Measurements from ENCODE around the gene STAM2.
"Not testable (repeated sequence)": the region's sequence is repeated elsewhere in the genome, so short reads cannot be mapped to it uniquely, and the experiment has no call there.

STAM2 gene

DNA sequence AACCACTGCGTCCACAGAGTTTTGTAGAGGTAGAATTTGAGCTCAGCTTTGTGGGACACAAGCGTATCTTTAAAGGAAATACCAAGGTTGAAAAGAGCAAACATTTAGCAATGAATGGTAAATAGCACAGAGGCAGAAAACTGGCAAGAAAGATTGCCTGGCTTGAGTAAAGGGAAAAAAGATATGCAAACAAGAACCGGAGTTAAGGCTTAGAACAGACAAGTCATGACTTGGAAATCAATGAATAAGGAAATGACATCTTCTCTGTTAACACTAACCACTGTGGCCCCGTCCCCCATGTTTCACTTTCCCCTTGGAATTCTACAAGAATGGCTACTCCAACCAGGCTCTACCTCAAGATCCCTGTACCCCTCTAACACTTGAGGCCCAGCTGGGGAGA lies 3.8 kb downstream of the STAM2 start:
- TF ChIP-seq, protein P1, sequence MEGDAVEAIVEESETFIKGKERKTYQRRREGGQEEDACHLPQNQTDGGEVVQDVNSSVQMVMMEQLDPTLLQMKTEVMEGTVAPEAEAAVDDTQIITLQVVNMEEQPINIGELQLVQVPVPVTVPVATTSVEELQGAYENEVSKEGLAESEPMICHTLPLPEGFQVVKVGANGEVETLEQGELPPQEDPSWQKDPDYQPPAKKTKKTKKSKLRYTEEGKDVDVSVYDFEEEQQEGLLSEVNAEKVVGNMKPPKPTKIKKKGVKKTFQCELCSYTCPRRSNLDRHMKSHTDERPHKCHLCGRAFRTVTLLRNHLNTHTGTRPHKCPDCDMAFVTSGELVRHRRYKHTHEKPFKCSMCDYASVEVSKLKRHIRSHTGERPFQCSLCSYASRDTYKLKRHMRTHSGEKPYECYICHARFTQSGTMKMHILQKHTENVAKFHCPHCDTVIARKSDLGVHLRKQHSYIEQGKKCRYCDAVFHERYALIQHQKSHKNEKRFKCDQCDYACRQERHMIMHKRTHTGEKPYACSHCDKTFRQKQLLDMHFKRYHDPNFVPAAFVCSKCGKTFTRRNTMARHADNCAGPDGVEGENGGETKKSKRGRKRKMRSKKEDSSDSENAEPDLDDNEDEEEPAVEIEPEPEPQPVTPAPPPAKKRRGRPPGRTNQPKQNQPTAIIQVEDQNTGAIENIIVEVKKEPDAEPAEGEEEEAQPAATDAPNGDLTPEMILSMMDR (IDR thresholded peaks at IDR 0.05; ENCODE audit: low read depth, low read length, missing control alignments), result no peak
- H3K4me3 ChIP-seq (ENCODE audit: low read depth, low read length), result no peak overlapping the region
- DNase-seq (ENCODE audit: low read depth), result no peak
- in situ Hi-C loops (cut with HindIII; ENCODE audit: low sequenced_read_pairs), result no loop called here

DNA sequence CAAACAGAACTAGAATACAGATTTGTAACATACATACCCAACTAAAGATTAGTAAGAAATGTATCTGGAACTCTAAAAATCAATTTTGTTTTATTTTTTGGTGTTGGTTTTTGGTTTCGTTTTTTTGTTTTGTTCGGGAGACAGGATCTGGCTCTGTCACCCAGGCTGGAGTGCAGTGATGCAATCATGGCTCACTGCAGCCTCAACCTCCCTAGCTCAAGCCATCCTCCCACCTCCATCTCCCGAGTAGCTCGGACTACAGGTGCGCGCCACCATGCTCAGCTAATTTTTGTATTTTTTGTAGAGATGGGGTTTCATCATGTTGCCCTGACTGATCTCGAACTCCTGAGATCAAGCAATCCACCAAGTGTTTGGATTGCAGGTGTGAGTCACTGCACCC lies 6.4 kb downstream of the STAM2 start:
- DNase-seq (ENCODE audit: low read depth); in situ Hi-C loops (cut with HindIII; ENCODE audit: low sequenced_read_pairs); H3K4me3 ChIP-seq (ENCODE audit: low read depth, low read length): not testable (repeated sequence)

DNA sequence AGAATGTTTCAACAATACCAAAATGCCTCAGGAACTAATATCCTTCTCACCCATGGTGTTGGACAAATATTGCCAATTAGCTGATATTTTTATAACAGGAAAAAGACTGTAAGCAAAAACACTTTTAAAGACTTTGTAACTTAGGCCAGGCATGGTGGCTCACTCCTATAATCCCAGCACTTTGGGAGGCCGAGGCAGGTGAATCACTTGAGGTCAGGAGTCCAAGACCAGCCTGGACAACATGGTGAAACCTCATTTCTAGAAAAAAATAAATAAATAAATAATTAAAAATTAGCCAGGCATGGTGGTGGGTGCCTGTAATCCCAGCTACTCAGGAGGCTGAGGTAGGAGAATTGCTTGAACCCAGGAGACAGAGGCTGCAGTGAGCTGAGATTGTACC lies 8.1 kb downstream of the STAM2 start:
- DNase-seq (ENCODE audit: low read depth); H3K4me3 ChIP-seq (ENCODE audit: low read depth, low read length); in situ Hi-C loops (cut with HindIII; ENCODE audit: low sequenced_read_pairs): not testable (repeated sequence)

DNA sequence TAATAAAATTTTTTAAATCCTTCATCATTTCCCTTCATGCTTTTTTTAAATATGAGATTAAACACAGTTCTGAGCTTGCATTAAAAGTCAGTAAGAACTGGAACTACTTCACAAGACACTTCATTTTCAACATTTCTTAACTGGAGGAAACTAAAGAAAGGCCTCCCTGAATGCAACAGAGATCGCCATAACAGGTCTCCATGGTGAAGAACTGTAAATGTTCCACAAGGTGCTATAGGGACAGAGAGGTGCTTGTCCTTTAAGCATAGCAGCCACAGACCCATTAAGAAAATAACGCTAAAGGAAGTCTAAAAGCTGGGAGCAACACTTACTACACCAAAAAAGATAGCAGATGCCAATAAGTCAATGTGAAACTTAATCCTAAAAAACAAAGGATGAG lies 8.5 kb downstream of the STAM2 start:
- in situ Hi-C loops (cut with HindIII; ENCODE audit: low sequenced_read_pairs), result no loop called here
- H3K4me3 ChIP-seq (ENCODE audit: low read depth, low read length), result no peak overlapping the region
- DNase-seq (ENCODE audit: low read depth), result no peak
- TF ChIP-seq, protein P1 (IDR thresholded peaks at IDR 0.05; ENCODE audit: low read depth, low read length, missing control alignments), result no peak

DNA sequence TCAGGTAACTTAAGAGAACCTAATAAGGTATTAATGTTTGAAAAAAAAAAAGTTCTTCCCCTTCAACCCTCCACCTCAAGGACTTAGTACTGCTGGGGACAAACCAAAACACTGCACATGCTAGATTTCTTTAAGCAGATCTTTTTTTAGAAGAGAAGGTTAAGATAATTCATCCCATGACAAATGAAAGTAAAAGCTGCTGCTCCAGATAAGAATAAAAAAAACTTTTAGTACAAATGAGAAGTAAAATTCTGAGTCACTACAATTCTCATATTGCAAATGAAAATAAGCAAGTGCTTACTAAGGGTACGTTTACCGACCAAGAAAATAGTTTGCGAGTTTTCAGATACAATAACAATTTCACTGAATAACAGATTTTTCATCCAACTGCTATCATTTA lies 8.9 kb downstream of the STAM2 start:
- in situ Hi-C loops (cut with HindIII; ENCODE audit: low sequenced_read_pairs), result no loop called here
- DNase-seq (ENCODE audit: low read depth), result no peak
- TF ChIP-seq, protein P1 (IDR thresholded peaks at IDR 0.05; ENCODE audit: low read depth, low read length, missing control alignments), result no peak
- H3K4me3 ChIP-seq (ENCODE audit: low read depth, low read length), result no peak overlapping the region

DNA sequence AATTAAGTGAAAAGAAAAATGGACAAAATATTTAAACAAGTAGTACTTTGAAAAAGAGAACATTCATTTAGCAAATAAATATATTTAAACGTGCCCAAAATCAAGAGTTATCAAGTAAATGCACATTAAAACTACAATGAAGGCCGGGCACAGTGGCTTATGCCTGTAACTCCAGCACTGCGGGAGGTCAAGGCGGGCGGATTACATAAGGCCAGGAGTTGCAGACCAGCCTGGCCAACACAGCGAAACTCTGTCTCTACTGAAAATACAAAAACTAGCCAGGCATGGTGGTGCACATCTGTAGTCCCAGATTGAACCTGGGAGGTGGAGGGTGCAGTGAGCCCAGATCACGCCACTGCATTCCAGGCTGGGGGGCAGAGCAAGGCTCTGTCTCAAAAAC lies 9.8 kb downstream of the STAM2 start:
- TF ChIP-seq, protein P1 (IDR thresholded peaks at IDR 0.05; ENCODE audit: low read depth, low read length, missing control alignments), result no peak
- in situ Hi-C loops (cut with HindIII; ENCODE audit: low sequenced_read_pairs), result no loop called here
- DNase-seq (ENCODE audit: low read depth), result no peak
- no peak overlapping the region for H3K4me3 ChIP-seq (ENCODE audit: low read depth, low read length)

DNA sequence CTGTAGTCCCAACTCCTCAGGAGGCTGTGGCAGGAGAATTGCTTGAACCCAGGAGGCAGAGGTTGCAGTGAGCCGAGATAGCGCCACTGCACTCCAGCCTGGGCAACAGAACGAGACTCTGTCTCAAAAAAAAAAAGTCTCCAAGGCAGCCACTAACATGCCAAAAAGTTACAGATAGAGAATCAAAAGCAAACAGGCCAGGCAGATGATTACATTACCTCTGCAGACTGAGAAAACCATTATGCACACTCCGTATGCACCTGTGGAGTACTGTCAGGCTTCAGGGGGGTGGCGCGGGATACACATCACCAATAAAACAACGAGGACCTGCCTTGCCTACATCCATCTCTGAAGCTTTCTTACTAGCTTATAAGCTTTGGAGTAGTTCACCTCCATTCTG lies 10.3 kb downstream of the STAM2 start:
- TF ChIP-seq, protein P1 (IDR thresholded peaks at IDR 0.05; ENCODE audit: low read depth, low read length, missing control alignments), result no peak
- in situ Hi-C loops (cut with HindIII; ENCODE audit: low sequenced_read_pairs), result no loop called here
- DNase-seq (ENCODE audit: low read depth), result no peak
- H3K4me3 ChIP-seq (ENCODE audit: low read depth, low read length), result no peak overlapping the region

DNA sequence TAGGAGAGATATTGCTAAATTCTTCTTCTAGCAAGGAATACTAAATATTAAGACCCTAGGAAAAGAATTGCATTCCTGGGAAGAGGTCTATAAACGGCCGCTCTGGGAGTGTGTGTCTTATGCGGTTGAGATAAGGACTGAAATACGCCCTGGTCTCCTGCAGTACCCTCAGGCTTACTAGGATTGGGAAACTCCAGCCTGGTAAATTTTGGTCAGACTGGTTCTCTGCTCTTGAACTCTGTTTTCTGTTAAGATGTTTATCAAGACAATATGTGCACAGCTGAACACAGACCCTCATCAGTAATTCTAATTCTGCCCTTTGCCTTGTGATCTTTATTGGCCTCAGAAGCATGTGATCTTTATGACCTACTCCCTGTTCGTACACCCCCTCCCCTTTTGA lies 11.9 kb downstream of the STAM2 start:
- DNase-seq (ENCODE audit: low read depth); H3K4me3 ChIP-seq (ENCODE audit: low read depth, low read length); in situ Hi-C loops (cut with HindIII; ENCODE audit: low sequenced_read_pairs): not testable (repeated sequence)

All from astrocyte of the cerebellum (primary cell).